Lower leg skin (tissue), 3 donors: Measurements from ENCODE around the gene MTOR.

Experiments
- CTCF ChIP-seq, 3 donors: fragments of 450-650 bp; IDR thresholded peaks; one replicate each; pipeline ENCODE4 v1.5.1; 2016; ENCODE audit warnings: antibody characterized with exemption in 3 of 3, mild to moderate bottlenecking in 3 of 3, moderate library complexity in 2 of 3
- POLR2A ChIP-seq, 2 donors: fragments of 450-650 bp; IDR thresholded peaks; one replicate each; pipeline ENCODE4 v1.6.1; 2016 to 2017; ENCODE audit warnings: antibody characterized with exemption in 2 of 2, mild to moderate bottlenecking in 1 of 2, moderate library complexity in 1 of 2

DNA sequence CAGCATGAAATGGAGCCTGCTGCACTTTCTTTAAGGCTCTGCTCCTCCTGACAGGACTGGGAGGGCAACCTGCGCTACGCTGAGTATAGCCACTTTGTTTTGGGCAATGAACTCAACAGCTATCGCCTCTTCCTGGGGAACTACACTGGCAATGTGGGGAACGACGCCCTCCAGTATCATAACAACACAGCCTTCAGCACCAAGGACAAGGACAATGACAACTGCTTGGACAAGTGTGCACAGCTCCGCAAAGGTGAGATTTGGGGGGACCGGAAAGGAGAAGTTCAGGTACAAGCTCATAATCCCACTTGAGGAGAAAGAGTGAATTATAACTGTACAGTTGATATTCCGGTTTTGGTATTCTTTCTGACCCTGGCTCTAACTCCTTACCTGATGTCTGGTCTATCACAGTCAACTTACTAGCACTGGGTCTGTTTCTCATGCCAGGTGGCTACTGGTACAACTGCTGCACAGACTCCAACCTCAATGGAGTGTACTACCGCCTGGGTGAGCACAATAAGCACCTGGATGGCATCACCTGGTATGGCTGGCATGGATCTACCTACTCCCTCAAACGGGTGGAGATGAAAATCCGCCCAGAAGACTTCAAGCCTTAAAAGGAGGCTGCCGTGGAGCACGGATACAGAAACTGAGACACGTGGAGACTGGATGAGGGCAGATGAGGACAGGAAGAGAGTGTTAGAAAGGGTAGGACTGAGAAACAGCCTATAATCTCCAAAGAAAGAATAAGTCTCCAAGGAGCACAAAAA lies 67.8 kb downstream of the MTOR start:
- no peak for TF ChIP-seq CTCF (IDR thresholded peaks at IDR 0.05)
- TF ChIP-seq POLR2A (IDR thresholded peaks at IDR 0.05), result no peak
